ENCODE results near the gene PSMG4. TPM values are rescaled to one million over a fixed set of nuclear protein-coding genes. Genes with fewer than 3 reads are reported as not detected.

Gene PSMG4
- polyA plus RNA-seq, 1 donor (not counting 4 experiments of a cell fraction or from before 2014, with no cell fraction given): 16.3 TPM

GRCh38 chr6:3212261-3212660, 46.5 kb upstream of the PSMG4 start:
- no peak for FAIRE-seq
- no peaks in the 10 kb centered on the region for H3K79me2 ChIP-seq (ENCODE audit: control insufficient read depth, insufficient read depth, low read length)
- peaks cover 26% of the 10 kb centered on the region for H3K4me1 ChIP-seq (ENCODE audit: control insufficient read depth, extremely low read depth, insufficient read depth, low read length)
- no peak overlapping the region for H3K27ac ChIP-seq (ENCODE audit: control insufficient read depth, insufficient read depth, low read length)
- DNase-seq (ENCODE audit: low read depth, low spot score): no peak
- TF ChIP-seq EZH2 (IDR thresholded peaks at IDR 0.05; ENCODE audit: low read length) (no peak), CTCF (optimal IDR thresholded peaks at IDR 0.05 in 1 of 3, IDR thresholded peaks at IDR 0.05 in 1 of 3, conservative IDR thresholded peaks at IDR 0.05 in 1 of 3; ENCODE audit: extremely low read depth in 1 of 3, insufficient read depth in 2 of 3, low read length in 3 of 3) (no peak)
- dilution Hi-C loops (cut with MboI; ENCODE audit: extremely low pct_ligation_motif_present, low sequenced_read_pairs): no loop called here
- H4K20me1 ChIP-seq (ENCODE audit: control insufficient read depth, extremely low read depth, insufficient read depth, low read length): no peaks in the 10 kb centered on the region
- H2AFZ ChIP-seq (ENCODE audit: control insufficient read depth, low read length): no peak overlapping the region
- no peaks in the 10 kb centered on the region for H3K36me3 ChIP-seq (ENCODE audit: control insufficient read depth in 2 of 2, extremely low read depth in 1 of 2, insufficient read depth in 2 of 2, low read length in 2 of 2)
- H3K9ac ChIP-seq (ENCODE audit: control insufficient read depth, extremely low read depth, insufficient read depth, low read length): no peak overlapping the region
- H3K4me3 ChIP-seq (ENCODE audit: control insufficient read depth in 2 of 3, extremely low read depth in 1 of 3, insufficient read depth in 2 of 3, low read depth in 1 of 3, low read length in 3 of 3): no peak overlapping the region
- H3K9me3 ChIP-seq (ENCODE audit: control insufficient read depth, low read depth, low read length): no peaks in the 10 kb centered on the region
- no peaks in the 10 kb centered on the region for H3K27me3 ChIP-seq (ENCODE audit: control insufficient read depth, extremely low read depth, insufficient read depth, low read length)
- H3K4me2 ChIP-seq (ENCODE audit: control insufficient read depth, extremely low read depth, insufficient read depth, low read depth, low read length): no peak overlapping the region
- no peaks in the 10 kb centered on the region for H3K9me1 ChIP-seq (ENCODE audit: control insufficient read depth, extremely low read depth, insufficient read depth, low read length)

DNA sequence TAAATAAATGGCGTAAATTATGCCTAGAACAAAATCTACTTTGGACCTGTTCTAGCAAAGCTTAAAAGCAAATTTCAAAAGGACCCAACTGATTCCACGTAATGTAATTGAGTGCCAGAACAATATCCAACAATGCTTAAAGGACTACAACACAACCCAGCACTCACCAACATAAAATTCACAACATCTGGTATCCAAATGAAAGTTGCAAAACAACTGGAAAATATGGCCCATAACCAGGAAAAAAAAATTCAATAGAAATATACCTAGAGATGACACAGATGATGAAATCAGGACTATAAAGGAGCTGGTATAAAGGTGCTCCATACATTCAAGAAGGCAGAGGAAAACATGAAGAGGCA, 45.4 kb upstream of the PSMG4 start:
- TF ChIP-seq EZH2 (IDR thresholded peaks at IDR 0.05; ENCODE audit: low read length): no peak
- TF ChIP-seq CTCF (optimal IDR thresholded peaks at IDR 0.05 in 1 of 3, IDR thresholded peaks at IDR 0.05 in 1 of 3, conservative IDR thresholded peaks at IDR 0.05 in 1 of 3; ENCODE audit: extremely low read depth in 1 of 3, insufficient read depth in 2 of 3, low read length in 3 of 3): no peak
- H3K4me2 ChIP-seq (ENCODE audit: control insufficient read depth, extremely low read depth, insufficient read depth, low read depth, low read length): no peak overlapping the region
- no peaks in the 10 kb centered on the region for H3K9me1 ChIP-seq (ENCODE audit: control insufficient read depth, extremely low read depth, insufficient read depth, low read length)
- H2AFZ ChIP-seq (ENCODE audit: control insufficient read depth, low read length): no peak overlapping the region
- FAIRE-seq (no peak), DNase-seq (ENCODE audit: low read depth, low spot score) (no peak)
- dilution Hi-C loops (cut with MboI; ENCODE audit: extremely low pct_ligation_motif_present, low sequenced_read_pairs): no loop called here
- no peak overlapping the region for H3K9ac ChIP-seq (ENCODE audit: control insufficient read depth, extremely low read depth, insufficient read depth, low read length)
- no peaks in the 10 kb centered on the region for H3K9me3 ChIP-seq (ENCODE audit: control insufficient read depth, low read depth, low read length)
- H3K36me3 ChIP-seq (ENCODE audit: control insufficient read depth in 2 of 2, extremely low read depth in 1 of 2, insufficient read depth in 2 of 2, low read length in 2 of 2): no peaks in the 10 kb centered on the region
- peaks cover 3% of the 10 kb centered on the region for H3K27me3 ChIP-seq (ENCODE audit: control insufficient read depth, extremely low read depth, insufficient read depth, low read length)
- no peak overlapping the region for H3K27ac ChIP-seq (ENCODE audit: control insufficient read depth, insufficient read depth, low read length)
- no peaks in the 10 kb centered on the region for H4K20me1 ChIP-seq (ENCODE audit: control insufficient read depth, extremely low read depth, insufficient read depth, low read length)
- peaks cover 16% of the 10 kb centered on the region for H3K4me1 ChIP-seq (ENCODE audit: control insufficient read depth, extremely low read depth, insufficient read depth, low read length)
- no peaks in the 10 kb centered on the region for H3K79me2 ChIP-seq (ENCODE audit: control insufficient read depth, insufficient read depth, low read length)
- H3K4me3 ChIP-seq (ENCODE audit: control insufficient read depth in 2 of 3, extremely low read depth in 1 of 3, insufficient read depth in 2 of 3, low read depth in 1 of 3, low read length in 3 of 3): no peak overlapping the region
